CD4-positive, alpha-beta T cell (primary cell): ENCODE data around the gene PRR5L. TPM values are rescaled to one million over a fixed set of nuclear protein-coding genes. Genes with fewer than 3 reads are reported as not detected.
"Not testable (repeated sequence)": the region's sequence is repeated elsewhere in the genome, so short reads cannot be mapped to it uniquely, and the experiment has no call there.

Experiments used
- ATAC-seq: fragments of 200-7000 bp; cut with Tn5 transposase; one replicate; pipeline ENCODE4 v1.10.0; 2022; ENCODE audit warnings: mild to moderate bottlenecking; ENCODE audit not compliant: poor library complexity
- CTCF ChIA-PET: fragments of 350-600 bp; sonication (Branson Sonifier 250); formaldehyde crosslinking; loops from one replicate; lab custom pipeline; 2021; ENCODE audit warnings: antibody characterized with exemption, inconsistent platforms; lab: Charles Lee
- POLR2A ChIA-PET: fragments of 350-600 bp; sonication (Branson Sonifier 250); formaldehyde crosslinking; loops from one replicate; lab custom pipeline; 2021; ENCODE audit warnings: antibody characterized with exemption, inconsistent platforms; lab: Charles Lee
- DNase-seq, 14 experiments: peaks; one replicate each; pipeline ENCODE4 v3.0.0-alpha.2; 2013 to 2020; ENCODE audit warnings: mixed read lengths in 2 of 14
- H3K27ac ChIP-seq, 2 donors: one replicate each; pipeline versions ENCODE4 v1.5.1 to v1.7.0; 2013; ENCODE audit warnings: low read length in 2 of 2, low read depth in 1 of 2, mild to moderate bottlenecking in 1 of 2
- H3K27me3 ChIP-seq, 2 experiments: 1 replicate in 1 of 2; 2 replicates in 1 of 2; pipeline versions ENCODE4 v1.6.1 to v1.7.0; 2013; ENCODE audit warnings: low read length in 2 of 2, control low read depth in 1 of 2, mild to moderate bottlenecking in 1 of 2, moderate library complexity in 1 of 2; ENCODE audit not compliant: insufficient read depth in 2 of 2, control insufficient read depth in 1 of 2
- H3K36me3 ChIP-seq: one replicate; pipeline ENCODE4 v1.6.1; 2013; ENCODE audit warnings: low read length, control low read depth; ENCODE audit not compliant: insufficient read depth
- H3K4me1 ChIP-seq: one replicate; pipeline ENCODE4 v1.6.1; 2013; ENCODE audit warnings: low read length, control low read depth; ENCODE audit not compliant: insufficient read depth
- H3K4me3 ChIP-seq: one replicate; pipeline ENCODE4 v1.5.1; 2013; ENCODE audit warnings: mild to moderate bottlenecking, low read length, moderate library complexity
- H3K9me3 ChIP-seq, 2 experiments: 1 replicate in 1 of 2; 2 replicates in 1 of 2; pipeline versions ENCODE4 v1.6.1 to v1.7.0; 2013; ENCODE audit warnings: low read length in 2 of 2, mild to moderate bottlenecking in 2 of 2, control low read depth in 1 of 2, moderate library complexity in 1 of 2; ENCODE audit not compliant: control insufficient read depth in 1 of 2, insufficient read depth in 1 of 2
- H3K27ac Mint-ChIP-seq: one replicate; pipeline ENCODE4 v1.8.0; 2020; ENCODE audit warnings: mixed read lengths
- H3K27me3 Mint-ChIP-seq: one replicate; pipeline ENCODE4 v1.8.0; 2021; ENCODE audit warnings: mixed read lengths
- H3K36me3 Mint-ChIP-seq: one replicate; pipeline ENCODE4 v1.8.0; 2021; ENCODE audit warnings: low read depth, mixed read lengths
- H3K4me1 Mint-ChIP-seq: one replicate; pipeline ENCODE4 v1.8.0; 2021; ENCODE audit warnings: low read depth, mixed read lengths
- H3K4me3 Mint-ChIP-seq: one replicate; pipeline ENCODE4 v1.8.0; 2020; ENCODE audit warnings: mild to moderate bottlenecking, mixed read lengths
- H3K9me3 Mint-ChIP-seq: one replicate; pipeline ENCODE4 v1.8.0; 2020; ENCODE audit warnings: mixed read lengths
- intact Hi-C, 2 experiments: fragments of 100-400 bp; cut with DNase I in 1 of 2; cut with micrococcal nuclease in 1 of 2; formaldehyde crosslinking; loops; one replicate each; pipeline versions ENCODE4 v1.15.1 to v1.9.0; 2023 to 2025; cut with DNase I, micrococcal nuclease
- total RNA-seq, 174 experiments: library from RNA in 2 of 174; stranded (reverse) in 2 of 174; gene quantifications; one replicate each; pipeline ENCODE4 v1.2.3 and lab custom pipeline; 2021 to 2026
- TF ChIP-seq, protein P1 (sequence below): fragments of 200-600 bp; IDR thresholded peaks from one replicate; pipeline ENCODE4 v1.8.0; 2022; ENCODE audit warnings: antibody characterized with exemption, mild to moderate bottlenecking

The PRR5L gene
- total RNA-seq, 2 experiments from 2014 or later: 5.4 to 7.6 TPM

DNA sequence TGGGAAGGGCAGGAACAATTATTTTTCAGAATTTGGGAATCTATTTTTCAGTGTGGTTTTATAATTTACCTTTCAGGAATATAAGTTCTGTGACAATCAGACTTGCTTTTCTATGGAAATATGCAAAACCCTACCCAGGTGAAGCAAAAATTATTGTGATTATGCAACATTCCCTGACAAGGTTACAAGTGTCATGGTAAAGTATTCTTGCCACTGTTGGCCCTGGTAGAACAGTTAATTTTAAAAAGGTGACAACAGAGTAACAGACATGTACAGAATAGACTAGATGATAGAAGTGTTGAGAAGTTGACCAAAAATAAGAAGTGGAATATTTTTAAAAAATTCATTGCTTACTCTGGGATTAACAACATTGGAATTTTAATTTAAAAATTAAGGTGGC is 184.7 kb downstream of the PRR5L start:
- Histone ChIP-seq H3K9me3 (peaks cover 0 to 4% of the 10 kb centered on the region in 2 experiments), H3K27ac (no peak overlapping the region), H3K27me3 (no peaks in the 10 kb centered on the region), H3K4me1 (peaks cover 2% of the 10 kb centered on the region), H3K4me3 (no peak overlapping the region), H3K36me3 (peaks cover 5% of the 10 kb centered on the region)
- Mint-ChIP-seq H3K27me3 (no peaks in the 10 kb centered on the region), H3K4me1 (peaks cover 7% of the 10 kb centered on the region), H3K36me3 (peaks cover 35% of the 10 kb centered on the region), H3K4me3 (no peak overlapping the region), H3K27ac (no peak overlapping the region), H3K9me3 (no peaks in the 10 kb centered on the region)
- ATAC-seq (no peak), DNase-seq (no peak)
- intact Hi-C loops: no loop called here
- POLR2A ChIA-PET: no interaction called here
- CTCF ChIA-PET: interaction anchor here (1.9 to 2.7 kb wide), 2 partner anchors 12 to 189 kb away, joined by 5 to 12 read pairs; no protein-coding TSS in a partner anchor
- TF ChIP-seq, protein P1, sequence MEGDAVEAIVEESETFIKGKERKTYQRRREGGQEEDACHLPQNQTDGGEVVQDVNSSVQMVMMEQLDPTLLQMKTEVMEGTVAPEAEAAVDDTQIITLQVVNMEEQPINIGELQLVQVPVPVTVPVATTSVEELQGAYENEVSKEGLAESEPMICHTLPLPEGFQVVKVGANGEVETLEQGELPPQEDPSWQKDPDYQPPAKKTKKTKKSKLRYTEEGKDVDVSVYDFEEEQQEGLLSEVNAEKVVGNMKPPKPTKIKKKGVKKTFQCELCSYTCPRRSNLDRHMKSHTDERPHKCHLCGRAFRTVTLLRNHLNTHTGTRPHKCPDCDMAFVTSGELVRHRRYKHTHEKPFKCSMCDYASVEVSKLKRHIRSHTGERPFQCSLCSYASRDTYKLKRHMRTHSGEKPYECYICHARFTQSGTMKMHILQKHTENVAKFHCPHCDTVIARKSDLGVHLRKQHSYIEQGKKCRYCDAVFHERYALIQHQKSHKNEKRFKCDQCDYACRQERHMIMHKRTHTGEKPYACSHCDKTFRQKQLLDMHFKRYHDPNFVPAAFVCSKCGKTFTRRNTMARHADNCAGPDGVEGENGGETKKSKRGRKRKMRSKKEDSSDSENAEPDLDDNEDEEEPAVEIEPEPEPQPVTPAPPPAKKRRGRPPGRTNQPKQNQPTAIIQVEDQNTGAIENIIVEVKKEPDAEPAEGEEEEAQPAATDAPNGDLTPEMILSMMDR: no peak

DNA sequence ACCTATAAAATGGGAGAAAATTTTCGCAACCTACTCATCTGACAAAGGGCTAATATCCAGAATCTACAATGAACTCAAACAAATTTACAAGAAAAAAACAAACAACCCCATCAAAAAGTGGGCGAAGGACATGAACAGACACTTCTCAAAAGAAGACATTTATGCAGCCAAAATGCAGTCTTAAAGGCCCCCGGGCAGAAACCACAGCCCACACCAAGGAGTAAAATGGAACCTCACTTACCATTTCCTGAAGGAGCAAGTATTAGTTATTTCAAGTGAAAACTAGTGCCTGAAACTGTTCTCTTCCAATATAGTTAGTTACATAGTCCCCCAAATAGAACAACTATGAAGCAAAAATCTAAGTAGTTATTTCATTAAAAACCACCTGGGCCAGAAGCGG is 187.0 kb downstream of the PRR5L start:
- CTCF ChIA-PET, H3K27me3 Mint-ChIP-seq, POLR2A ChIA-PET, H3K27ac Mint-ChIP-seq, H3K9me3 Mint-ChIP-seq, intact Hi-C loops, H3K4me3 ChIP-seq, H3K4me3 Mint-ChIP-seq, H3K9me3 ChIP-seq, H3K27ac ChIP-seq, H3K27me3 ChIP-seq, H3K4me1 ChIP-seq, ATAC-seq: not testable (repeated sequence)
- Mint-ChIP-seq H3K4me1 (peaks cover 18% of the 10 kb centered on the region), H3K36me3 (peaks cover 55% of the 10 kb centered on the region)
- H3K36me3 ChIP-seq: peaks cover 14% of the 10 kb centered on the region
- DNase-seq: peak in 1 of 14 experiments; percentile 23

DNA sequence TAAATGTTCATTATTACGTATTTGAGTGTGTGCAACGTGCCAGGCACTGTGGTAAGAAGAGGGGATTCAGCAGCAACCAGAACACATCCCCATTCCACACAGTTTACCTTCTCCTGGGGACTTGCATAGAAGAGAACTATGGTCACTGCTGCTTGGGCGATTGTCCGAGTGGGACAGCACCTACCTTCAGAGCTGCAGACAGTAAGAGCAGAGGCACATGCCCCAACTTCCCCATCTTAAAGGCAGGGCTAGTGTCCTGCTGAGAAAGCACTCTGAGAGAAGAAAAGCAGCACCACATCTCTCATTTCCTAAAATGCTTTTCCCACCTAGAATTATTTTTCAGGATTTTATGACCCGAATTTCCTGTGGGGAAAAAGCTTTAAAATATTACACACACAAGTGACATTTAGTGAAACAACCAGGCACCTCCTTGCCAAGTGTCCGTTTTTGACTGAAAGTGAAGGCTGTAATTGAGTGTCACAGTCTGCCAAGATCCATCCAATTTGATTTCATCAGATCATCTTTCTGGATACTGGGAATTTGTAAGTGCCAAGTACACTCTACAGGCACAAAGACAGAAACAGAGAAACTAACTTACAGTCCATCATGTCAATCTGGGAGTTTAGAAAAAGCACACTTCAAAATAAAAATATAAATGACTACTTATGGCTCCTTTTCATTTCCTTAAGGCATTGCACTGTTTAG is 189.4 kb downstream of the PRR5L start:
- Mint-ChIP-seq H3K4me1 (peaks cover 36% of the 10 kb centered on the region), H3K4me3 (no peak overlapping the region), H3K27ac (no peak overlapping the region), H3K9me3 (no peaks in the 10 kb centered on the region), H3K36me3 (peaks cover 78% of the 10 kb centered on the region), H3K27me3 (no peaks in the 10 kb centered on the region)
- intact Hi-C loops: no loop called here
- Histone ChIP-seq H3K27me3 (no peaks in the 10 kb centered on the region), H3K4me1 (peaks cover 5% of the 10 kb centered on the region), H3K4me3 (no peak overlapping the region), H3K36me3 (peaks cover 32% of the 10 kb centered on the region), H3K27ac (no peak overlapping the region), H3K9me3 (peaks cover 0 to 4% of the 10 kb centered on the region in 2 experiments)
- no peak for ATAC-seq
- no peak for DNase-seq
- ChIA-PET CTCF (interaction anchor here (1.2 kb wide), 1 partner anchor 132 kb away, joined by 5 read pairs; no protein-coding TSS in a partner anchor), POLR2A (no interaction called here)
- TF ChIP-seq, protein P1: no peak
